OCI-LY7 (cell line): Measurements from ENCODE around the gene DPYSL4. TPM values are rescaled to one million over a fixed set of nuclear protein-coding genes. Genes with fewer than 3 reads are reported as not detected.

Source experiments
- BruUV-seq: library from RNA; stranded (reverse); fragments of 400-500 nt; replicated peaks from 2 replicates; lab custom pipeline; 2021; lab: Mats Ljungman, UMichigan
- CTCF ChIA-PET: fragments of 300-600 bp; sonication (Branson Sonifier 250); formaldehyde crosslinking; loops from one replicate; lab custom pipeline; 2022; ENCODE audit warnings: antibody characterized with exemption; ENCODE audit not compliant: unreplicated experiment; lab: Charles Lee
- POLR2A ChIA-PET: fragments of 300-600 bp; sonication (Branson Sonifier 250); formaldehyde crosslinking; loops from one replicate; lab custom pipeline; 2022; ENCODE audit warnings: antibody characterized with exemption; lab: Charles Lee
- DNase-seq: peaks from one replicate; pipeline ENCODE4 v3.0.0-alpha.2; 2015; ENCODE audit warnings: low spot score
- H2AFZ ChIP-seq: fragments of 200-600 bp; sonication (generic), shearing (Covaris generic); 2 replicates; pipeline ENCODE4 v1.6.1; 2014; ENCODE audit warnings: mild to moderate bottlenecking, antibody characterized with exemption, low read length, moderate library complexity
- H3K27ac ChIP-seq: fragments of 200-600 bp; sonication (generic); 2 replicates; pipeline ENCODE4 v1.5.1; 2014; ENCODE audit warnings: mixed run types, low read depth, mild to moderate bottlenecking, moderate library complexity, low read length, inconsistent platforms; ENCODE audit not compliant: poor library complexity, severe bottlenecking
- H3K36me3 ChIP-seq: fragments of 200-600 bp; sonication (generic); 2 replicates; pipeline ENCODE4 v1.6.1; 2014; ENCODE audit warnings: mild to moderate bottlenecking, antibody characterized with exemption, low read length, moderate library complexity, mixed read lengths; ENCODE audit not compliant: insufficient read depth
- H3K4me1 ChIP-seq: fragments of 200-600 bp; sonication (generic); 2 replicates; pipeline ENCODE4 v1.5.1; 2014; ENCODE audit warnings: mild to moderate bottlenecking, low read length; ENCODE audit not compliant: insufficient read depth, poor library complexity, severe bottlenecking
- H3K4me2 ChIP-seq: fragments of 200-600 bp; sonication (generic); 2 replicates; pipeline ENCODE4 v1.6.1; 2014; ENCODE audit warnings: mild to moderate bottlenecking, low read length
- H3K4me3 ChIP-seq: fragments of 200-600 bp; sonication (generic); 2 replicates; pipeline ENCODE4 v1.5.1; 2014; ENCODE audit warnings: mild to moderate bottlenecking, low read depth, low read length; ENCODE audit not compliant: poor library complexity, severe bottlenecking
- H3K79me2 ChIP-seq: fragments of 200-600 bp; sonication (generic); 2 replicates; pipeline ENCODE4 v1.6.1; 2016; ENCODE audit warnings: low read depth, mild to moderate bottlenecking, low read length, moderate library complexity, mixed read lengths; ENCODE audit not compliant: insufficient read depth
- H3K9me2 ChIP-seq: fragments of 200-600 bp; sonication (generic); 2 replicates; pipeline ENCODE4 v1.6.1; 2016; ENCODE audit warnings: mild to moderate bottlenecking, low read length, mixed read lengths; ENCODE audit not compliant: insufficient read depth
- H3K9me3 ChIP-seq: fragments of 200-600 bp; sonication (generic); 2 replicates; pipeline ENCODE4 v1.6.1; 2014; ENCODE audit warnings: mild to moderate bottlenecking, mixed run types, low read length, mixed read lengths
- H4K20me1 ChIP-seq: fragments of 200-600 bp; sonication (generic); 2 replicates; pipeline ENCODE4 v1.6.1; 2014; ENCODE audit warnings: mild to moderate bottlenecking, antibody characterized with exemption, low read length, moderate library complexity, mixed read lengths; ENCODE audit not compliant: insufficient read depth
- CTCF ChIP-seq: fragments of 200-600 bp; sonication (generic); conservative IDR thresholded peaks from 2 replicates; pipeline ENCODE4 v1.5.1; 2014; ENCODE audit warnings: mild to moderate bottlenecking, antibody characterized with exemption, low read length, moderate library complexity, mixed read lengths
- EZH2phosphoT487 ChIP-seq: fragments of 200-600 bp; sonication (generic); IDR thresholded peaks from 2 replicates; pipeline ENCODE4 v1.6.1; 2018; ENCODE audit warnings: low read depth, borderline replicate concordance, mild to moderate bottlenecking, mixed run types, antibody characterized with exemption, low read length, moderate library complexity, mixed read lengths
- intact Hi-C: fragments of 100-400 bp; cut with micrococcal nuclease; formaldehyde crosslinking; loops from one replicate; pipeline ENCODE4 v1.10.0; 2022; ENCODE audit not compliant: unreplicated experiment
- total RNA-seq, 2 experiments: library from RNA; depleted of rRNA in 1 of 2; stranded (reverse); fragments of >200 nt in 1 of 2; shearing (Covaris generic) in 1 of 2; gene quantifications; 2 replicates each; pipeline ENCODE4 v1.2.3, GENCODE V29; 2014 to 2022

The DPYSL4 gene
- total RNA-seq, 2 experiments from 2014 or later: not detected

DNA sequence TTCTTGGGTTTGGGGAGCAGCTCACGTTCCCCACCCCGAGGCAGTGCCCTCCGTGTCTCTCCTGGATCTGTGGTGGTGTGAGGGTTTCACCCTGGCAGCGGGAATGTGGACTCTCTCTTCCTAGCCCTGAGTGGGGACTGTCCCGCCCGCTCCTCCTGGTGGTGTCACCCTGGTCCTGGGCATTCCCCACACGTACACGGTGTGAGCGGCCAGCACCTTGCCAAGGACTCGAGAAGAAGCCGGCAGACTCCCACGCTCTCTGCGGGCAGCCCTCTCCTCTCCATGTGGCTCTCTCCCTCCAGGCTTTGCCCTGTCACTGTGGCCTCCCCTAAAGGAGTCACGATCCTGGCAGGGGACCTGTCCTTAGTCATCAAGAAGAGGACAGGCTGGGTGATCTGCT, 24.0 kb downstream of the DPYSL4 start:
- Histone ChIP-seq H3K36me3 (no peaks in the 10 kb centered on the region), H3K9me3 (no peaks in the 10 kb centered on the region), H2AFZ (no peak overlapping the region), H3K27ac (no peak overlapping the region), H3K4me1 (no peaks in the 10 kb centered on the region), H4K20me1 (no peaks in the 10 kb centered on the region), H3K4me2 (no peak overlapping the region), H3K79me2 (no peaks in the 10 kb centered on the region), H3K9me2 (no peaks in the 10 kb centered on the region), H3K4me3 (no peak overlapping the region)
- intact Hi-C loops: no loop called here
- TF ChIP-seq CTCF (no peak), EZH2phosphoT487 (no peak)
- BruUV-seq: no TSS peak
- no peak for DNase-seq
- ChIA-PET CTCF (no interaction called here), POLR2A (no interaction called here)

GRCh38 chr10:132211246-132211645, 24.5 kb downstream of the DPYSL4 start:
- Histone ChIP-seq H3K4me3 (no peak overlapping the region), H3K4me1 (no peaks in the 10 kb centered on the region), H3K36me3 (no peaks in the 10 kb centered on the region), H3K79me2 (no peaks in the 10 kb centered on the region), H2AFZ (no peak overlapping the region), H3K4me2 (no peak overlapping the region), H3K9me2 (no peaks in the 10 kb centered on the region), H4K20me1 (no peaks in the 10 kb centered on the region), H3K9me3 (no peaks in the 10 kb centered on the region), H3K27ac (no peak overlapping the region)
- TF ChIP-seq CTCF: no peak
- no peak for TF ChIP-seq EZH2phosphoT487
- CTCF ChIA-PET: no interaction called here
- DNase-seq: no peak
- BruUV-seq: no TSS peak
- intact Hi-C loops: no loop called here
- POLR2A ChIA-PET: no interaction called here

- H3K79me2 ChIP-seq: no peaks in the 10 kb centered on the region
- no peak for TF ChIP-seq CTCF
- TF ChIP-seq EZH2phosphoT487: no peak
- no TSS peak for BruUV-seq
- ChIA-PET POLR2A (no interaction called here), CTCF (no interaction called here)
- no peaks in the 10 kb centered on the region for H3K9me2 ChIP-seq
- no peaks in the 10 kb centered on the region for H3K36me3 ChIP-seq
- no peak overlapping the region for H3K4me2 ChIP-seq
- no peak overlapping the region for H3K27ac ChIP-seq
- no peaks in the 10 kb centered on the region for H3K9me3 ChIP-seq
- intact Hi-C loops: no loop called here
- H2AFZ ChIP-seq: no peak overlapping the region
- no peak overlapping the region for H3K4me3 ChIP-seq
- no peaks in the 10 kb centered on the region for H3K4me1 ChIP-seq
- no peak for DNase-seq
- H4K20me1 ChIP-seq: no peaks in the 10 kb centered on the region
Observed at GRCh38 chr10:132212816-132213215, 26.1 kb downstream of the DPYSL4 start.
